Stimulated activated CD4-positive, alpha-beta T cell treated with anti-CD3 and anti-CD28 coated beads, Interleukin-15, amount 100 ng/mL, for 1 hour (primary cell): ENCODE results near the gene HASPIN.

ENCODE experiments used
- DNase-seq, 2 donors: peaks; one replicate each; pipeline ENCODE4 v3.0.0-alpha.2; 2020; ENCODE audit warnings: low read depth in 1 of 2, low spot score in 1 of 2

The HASPIN gene

DNA sequence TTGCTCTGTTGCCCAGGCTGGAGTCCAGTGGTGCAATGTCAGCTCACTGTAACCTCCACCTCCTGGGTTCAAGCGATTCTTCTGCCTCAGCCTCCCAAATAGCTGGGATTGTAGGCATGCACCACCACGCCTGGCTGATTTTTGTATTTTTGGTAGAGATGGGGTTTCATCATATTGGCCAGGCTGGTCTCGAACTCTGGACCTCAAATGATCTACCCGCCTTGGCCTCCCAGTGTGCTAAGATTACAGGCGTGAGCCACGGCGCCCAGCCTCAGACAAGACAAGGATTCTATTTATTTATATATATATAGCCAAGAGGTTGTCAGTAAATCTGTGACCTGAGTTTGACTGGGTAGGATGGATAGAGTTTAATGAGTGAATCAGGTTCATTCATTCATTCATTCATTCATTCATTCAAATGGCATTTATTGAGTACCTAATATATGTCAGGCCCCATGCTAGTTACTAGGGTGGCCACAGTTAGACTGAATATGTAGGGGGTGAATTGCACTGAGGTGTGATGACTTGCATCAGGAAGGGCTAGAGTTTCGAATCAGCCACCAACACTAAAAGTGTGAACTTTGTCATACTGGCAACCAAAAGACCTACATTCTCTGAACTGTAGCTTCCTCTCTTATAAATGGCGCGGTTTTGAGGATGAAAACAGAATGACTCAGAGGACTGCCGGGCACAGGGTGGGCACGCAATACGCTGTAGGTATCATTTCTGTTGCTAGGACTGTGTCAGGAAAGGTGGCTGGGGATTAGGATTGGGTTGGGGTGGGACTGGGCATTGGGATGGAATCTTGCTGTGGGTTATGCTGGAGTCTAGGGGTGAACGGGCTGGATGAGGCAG is 39.4 kb downstream of the HASPIN start:
- DNase-seq = no peak

DNA sequence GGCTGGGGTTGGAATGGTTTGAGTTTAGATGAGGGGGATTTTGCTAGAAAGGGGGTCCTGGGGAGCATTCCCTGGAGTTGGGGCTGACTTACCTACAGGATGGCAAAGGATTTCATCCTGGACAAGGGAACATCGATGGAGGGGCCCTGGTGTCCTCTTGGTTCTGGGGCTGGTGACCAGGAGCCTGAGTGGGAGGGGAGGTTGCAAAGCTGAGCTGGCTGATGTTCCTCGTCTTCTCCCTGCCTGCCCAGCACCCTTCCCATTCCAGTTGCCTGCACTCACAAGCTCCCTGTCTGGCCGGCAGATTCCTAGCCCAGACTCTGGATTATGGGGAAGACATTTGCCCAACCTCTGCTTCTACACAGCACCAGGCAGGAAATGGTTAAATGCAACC is 40.1 kb downstream of the HASPIN start:
- DNase-seq = no peak

DNA sequence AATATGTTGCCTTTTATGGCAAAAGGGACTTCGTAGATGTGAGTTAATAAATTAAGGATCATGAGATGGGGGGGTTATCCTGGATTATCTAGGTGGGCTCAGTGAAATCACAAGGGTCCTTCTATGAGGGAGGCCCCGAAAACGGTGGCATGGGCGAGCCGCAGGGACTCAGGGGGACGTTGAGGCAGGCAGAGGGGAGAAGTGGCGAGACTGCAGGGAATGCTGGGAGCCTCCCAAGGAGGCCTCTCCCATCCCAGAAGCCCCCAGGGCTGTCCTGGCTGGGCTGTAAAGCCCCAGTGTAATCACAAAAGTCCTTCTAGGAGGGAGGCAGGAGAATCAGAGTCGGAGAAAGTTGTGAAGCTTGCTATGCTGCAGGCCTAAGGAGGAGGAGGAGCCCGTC is 42.3 kb downstream of the HASPIN start:
- no peak for DNase-seq

DNA sequence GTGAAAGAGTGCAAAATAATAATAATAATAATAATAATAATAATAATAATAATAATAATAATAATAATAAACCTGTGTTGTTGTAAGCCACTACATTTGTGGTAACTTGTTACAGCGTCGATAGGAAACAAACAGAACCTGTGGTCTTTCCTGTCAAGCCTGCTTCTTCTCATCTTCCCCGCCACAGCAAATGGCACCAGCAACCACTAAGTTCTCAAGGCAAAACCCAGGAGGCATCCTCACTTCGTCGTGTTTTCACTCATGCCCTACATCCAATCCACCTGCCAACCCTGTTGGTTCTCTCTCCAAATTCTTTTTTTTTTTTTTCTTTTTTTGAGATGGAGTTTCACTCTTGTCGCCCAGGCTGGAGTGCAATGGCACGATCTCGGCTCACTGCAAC is 43.1 kb downstream of the HASPIN start:
- DNase-seq = no peak

DNA sequence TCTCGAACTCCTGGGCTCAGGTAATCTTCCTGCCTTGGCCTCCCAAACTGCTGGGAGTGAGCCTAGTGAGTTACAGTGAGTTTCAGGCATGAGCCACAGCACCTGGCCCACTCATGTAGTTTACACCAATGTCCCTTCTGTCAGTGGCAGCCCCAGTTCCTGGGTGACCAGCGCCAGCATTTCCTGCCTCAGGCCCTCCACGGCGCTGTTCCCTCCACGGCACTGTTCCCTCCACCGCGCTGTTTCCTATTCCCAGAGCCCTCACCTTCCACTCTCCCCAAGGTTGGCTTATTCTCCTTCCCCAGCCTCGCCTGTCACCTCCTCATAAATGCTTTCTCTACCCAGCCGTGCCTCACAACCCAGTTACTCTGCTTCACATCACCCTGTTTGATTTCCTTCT is 44.6 kb downstream of the HASPIN start:
- DNase-seq = no peak

DNA sequence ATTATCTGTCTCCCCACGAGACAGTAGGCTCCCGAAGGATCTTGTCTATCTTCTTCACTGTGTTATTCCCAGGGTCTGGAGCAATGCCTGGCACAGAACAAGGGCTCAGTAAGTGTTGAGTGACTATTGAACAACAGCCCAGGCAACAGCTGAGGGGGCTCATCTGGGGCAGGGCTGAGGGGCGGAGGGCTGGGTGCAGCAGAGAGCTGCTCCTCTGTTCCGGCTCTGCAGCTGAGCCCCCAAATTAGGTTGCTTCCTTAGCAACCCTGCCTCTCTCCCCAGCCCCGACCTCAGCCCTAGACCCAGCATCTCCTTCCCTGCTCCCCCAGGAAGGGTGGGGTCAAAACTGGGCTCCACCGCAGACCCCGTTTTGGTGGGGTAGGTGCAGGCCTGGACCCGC is 45.1 kb downstream of the HASPIN start:
- no peak for DNase-seq

DNA sequence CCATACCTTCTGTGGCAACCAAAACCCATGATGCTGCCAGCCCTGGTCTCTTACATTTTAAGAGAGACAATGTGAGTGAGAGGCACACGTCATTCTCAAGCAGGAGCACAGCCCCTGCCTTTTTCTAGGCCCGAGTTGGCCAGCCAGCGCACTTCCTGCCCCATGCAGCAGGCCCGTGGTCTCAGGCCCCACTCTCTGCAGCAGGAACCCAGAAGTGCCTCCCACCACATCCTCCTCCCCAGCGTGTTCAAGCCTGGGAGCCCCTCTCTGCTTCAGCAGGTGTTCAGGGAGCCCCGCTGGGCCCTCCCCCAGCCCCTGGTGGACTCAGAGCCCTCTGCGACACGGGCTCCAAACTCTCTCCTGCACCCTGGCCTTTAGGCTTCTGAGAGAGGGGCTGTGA is 46.8 kb downstream of the HASPIN start:
- DNase-seq = no peak

DNA sequence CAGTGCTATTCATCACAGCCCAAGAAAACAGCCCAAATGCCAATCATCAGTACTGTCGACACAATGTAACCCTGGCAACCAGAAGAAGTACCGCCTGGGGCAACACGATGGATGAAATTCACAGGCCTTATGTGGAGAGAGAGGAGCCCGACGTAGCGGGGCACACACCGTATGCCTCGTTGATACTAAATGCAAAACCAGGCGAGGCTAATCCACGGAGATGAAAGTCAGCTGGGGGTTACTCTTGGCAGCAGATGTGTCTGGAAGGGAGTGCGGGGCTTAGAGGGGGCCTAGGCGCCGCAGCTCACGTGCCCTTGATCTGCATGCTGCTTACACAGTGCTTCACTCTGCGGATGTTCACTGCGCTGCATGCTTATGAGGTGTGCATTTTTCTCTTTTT is 47.4 kb downstream of the HASPIN start:
- no peak for DNase-seq

DNA sequence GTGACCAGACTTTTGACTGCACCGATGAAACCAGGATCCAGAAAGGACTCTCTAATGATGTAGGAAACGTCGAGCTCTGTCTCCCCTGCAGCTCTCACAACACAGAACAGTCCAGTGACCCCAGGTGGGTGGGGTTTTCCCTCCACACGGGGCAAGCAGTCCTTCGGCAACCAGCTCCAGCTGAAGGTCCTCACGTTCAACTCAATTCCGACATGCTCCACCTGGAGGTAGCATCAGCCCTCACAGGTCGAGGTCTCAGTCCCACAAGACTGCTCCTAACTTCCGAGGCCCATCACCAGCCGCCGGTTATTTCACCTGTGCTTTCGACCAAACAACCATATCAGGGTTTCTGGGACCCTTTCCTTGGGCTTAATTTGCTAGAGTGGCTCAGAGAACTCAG is 49.1 kb downstream of the HASPIN start:
- no peak for DNase-seq

DNA sequence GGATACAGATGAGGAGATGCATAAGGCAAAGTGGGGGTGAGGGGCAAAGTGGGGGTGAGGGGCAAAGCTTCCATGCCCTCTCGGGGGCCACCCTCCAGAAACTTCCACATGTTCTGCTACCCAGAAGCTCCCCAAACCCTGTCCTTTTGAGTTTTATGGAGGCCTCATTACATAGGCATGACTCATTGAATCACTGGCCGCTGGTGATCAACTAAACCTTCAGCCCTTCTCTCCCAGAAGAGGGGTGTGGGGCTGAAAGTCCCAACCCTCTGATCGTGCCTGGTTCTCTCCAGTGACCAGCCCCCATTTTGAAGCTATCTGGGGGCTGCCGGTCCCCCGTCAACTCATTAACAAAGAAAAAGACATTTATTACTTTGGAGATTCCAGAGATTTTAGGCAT is 49.8 kb downstream of the HASPIN start:
- DNase-seq = no peak

DNA sequence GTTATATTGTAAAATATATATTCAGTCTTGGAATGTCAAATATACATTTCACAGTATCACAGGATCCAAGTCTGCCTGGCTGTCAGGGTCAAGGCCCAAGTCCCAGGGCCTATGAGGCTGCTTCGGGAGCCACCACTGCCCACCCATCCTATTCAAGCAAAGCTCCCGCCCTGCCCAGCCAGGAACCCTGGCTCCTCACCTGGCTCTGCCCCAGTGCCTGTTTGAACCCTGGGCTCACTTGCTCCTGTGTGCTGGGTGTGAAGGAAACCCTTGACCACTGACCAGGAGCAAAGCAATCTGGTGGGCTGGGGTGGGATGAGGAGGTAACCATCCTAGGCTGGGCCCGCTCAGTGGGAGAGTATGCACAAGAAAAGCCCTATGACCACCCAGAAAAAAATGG is 50.3 kb downstream of the HASPIN start:
- DNase-seq = no peak
